ENCODE measurements around the gene HTRA3.

HTRA3 gene

GRCh38 chr4:8283161-8283560, 13.6 kb downstream of the HTRA3 start:
- no peak for DNase-seq

GRCh38 chr4:8283631-8284121, 14.1 kb downstream of the HTRA3 start:
- DNase-seq, result no peak

- DNase-seq, result no peak
Measured at GRCh38 chr4:8284391-8284790, 14.8 kb downstream of the HTRA3 start.

- DNase-seq, result no peak
Measured at GRCh38 chr4:8285143-8285975, 15.8 kb downstream of the HTRA3 start.

- no peak for DNase-seq
Measured at GRCh38 chr4:8285976-8286718, 16.6 kb downstream of the HTRA3 start.

GRCh38 chr4:8286719-8287342, 17.3 kb downstream of the HTRA3 start:
- DNase-seq, result no peak

- no peak for DNase-seq
Measured at GRCh38 chr4:8287343-8288280, 18.1 kb downstream of the HTRA3 start.

GRCh38 chr4:8289151-8289750, 19.7 kb downstream of the HTRA3 start:
- no peak for DNase-seq

- DNase-seq, result no peak
Measured at GRCh38 chr4:8289956-8290700, 20.6 kb downstream of the HTRA3 start.

- DNase-seq, result no peak
Measured at GRCh38 chr4:8290701-8290970, 21.1 kb downstream of the HTRA3 start.

GRCh38 chr4:8291036-8291682, 21.6 kb downstream of the HTRA3 start:
- DNase-seq, result no peak

GRCh38 chr4:8291701-8292477, 22.3 kb downstream of the HTRA3 start:
- DNase-seq, result no peak

- DNase-seq, result no peak
Measured at GRCh38 chr4:8292478-8293107, 23.0 kb downstream of the HTRA3 start.

GRCh38 chr4:8293131-8293975, 23.8 kb downstream of the HTRA3 start:
- no peak for DNase-seq

GRCh38 chr4:8294036-8294435, 24.5 kb downstream of the HTRA3 start:
- no peak for DNase-seq

GRCh38 chr4:8294775-8295174, 25.2 kb downstream of the HTRA3 start:
- DNase-seq, result no peak

GRCh38 chr4:8295471-8295870, 25.9 kb downstream of the HTRA3 start:
- no peak for DNase-seq

GRCh38 chr4:8296491-8296890, 26.9 kb downstream of the HTRA3 start:
- DNase-seq, result no peak

GRCh38 chr4:8297141-8297601, 27.6 kb downstream of the HTRA3 start:
- no peak for DNase-seq

All from activated CD4-positive, alpha-beta T cell treated with anti-CD3 and anti-CD28 coated beads, Interleukin-2, amount 50 U/mL, for 1 hour (primary cell).